Thyroid gland (tissue), 4 donors: Measurements from ENCODE around the gene SLC38A10.

Experiments used
- CTCF ChIP-seq, 6 experiments: fragments of 200-600 bp in 3 of 6; fragments of 450-650 bp in 3 of 6; sonication (generic) in 3 of 6; IDR thresholded peaks; one replicate each; pipeline ENCODE4 v1.5.1; 2016 to 2019; ENCODE audit warnings: antibody characterized with exemption in 6 of 6, mild to moderate bottlenecking in 2 of 6, inconsistent platforms in 1 of 6, moderate library complexity in 1 of 6
- POLR2A ChIP-seq, 2 donors: fragments of 450-650 bp; IDR thresholded peaks; one replicate each; pipeline ENCODE4 v1.6.1; 2017; ENCODE audit warnings: antibody characterized with exemption in 2 of 2, mild to moderate bottlenecking in 2 of 2, moderate library complexity in 1 of 2

GRCh38 chr17:81337476-81337879 is 42.4 kb upstream of the SLC38A10 start:
- TF ChIP-seq CTCF (IDR thresholded peaks at IDR 0.05) = no peak
- TF ChIP-seq POLR2A (IDR thresholded peaks at IDR 0.05) = no peak
